Astrocyte (in vitro differentiated cells and primary cell): ENCODE results near the gene FAM222B. TPM values are rescaled to one million over a fixed set of nuclear protein-coding genes. Genes with fewer than 3 reads are reported as not detected.

Experiments used
- DNase-seq: peaks from one replicate; pipeline ENCODE4 v3.0.0-alpha.2; 2010; ENCODE audit warnings: low read depth
- FAIRE-seq: peaks from 2 replicates; lab custom pipeline; 2011; peaks lifted over from hg19 to GRCh38; lab: Jason Lieb, UNC
- H2AFZ ChIP-seq: 2 replicates; pipeline ENCODE4 v1.6.0; 2012; ENCODE audit warnings: low read depth, low read length, inconsistent platforms
- H3K27ac ChIP-seq: 2 replicates; pipeline ENCODE4 v1.5.1; 2011; ENCODE audit warnings: low read depth, low read length, inconsistent platforms
- H3K27me3 ChIP-seq: 2 replicates; pipeline ENCODE4 v1.6.0; 2011; ENCODE audit warnings: low read length, inconsistent platforms; ENCODE audit not compliant: insufficient read depth
- H3K36me3 ChIP-seq: 2 replicates; pipeline ENCODE4 v1.5.1; 2011; ENCODE audit warnings: low read length, inconsistent platforms; ENCODE audit not compliant: insufficient read depth
- H3K4me1 ChIP-seq: 2 replicates; pipeline ENCODE4 v1.5.1; 2011; ENCODE audit warnings: low read length, inconsistent platforms; ENCODE audit not compliant: insufficient read depth
- H3K4me2 ChIP-seq: 2 replicates; pipeline ENCODE4 v1.6.0; 2012; ENCODE audit warnings: low read length, inconsistent platforms
- H3K4me3 ChIP-seq: 2 replicates; pipeline ENCODE4 v1.5.1; 2011; ENCODE audit warnings: low read depth, mild to moderate bottlenecking, low read length, inconsistent platforms; ENCODE audit not compliant: insufficient read depth
- H3K79me2 ChIP-seq: 2 replicates; pipeline ENCODE4 v1.6.0; 2012; ENCODE audit warnings: mild to moderate bottlenecking, low read length, inconsistent platforms; ENCODE audit not compliant: insufficient read depth
- H3K9ac ChIP-seq: 2 replicates; pipeline ENCODE4 v1.6.0; 2012; ENCODE audit warnings: mild to moderate bottlenecking, low read length, inconsistent platforms
- H3K9me3 ChIP-seq: 2 replicates; pipeline ENCODE4 v1.5.1; 2012; ENCODE audit warnings: low read depth, mild to moderate bottlenecking, low read length, inconsistent platforms; ENCODE audit not compliant: insufficient read depth
- H4K20me1 ChIP-seq: 2 replicates; pipeline ENCODE4 v1.6.0; 2012; ENCODE audit warnings: low read length, inconsistent platforms; ENCODE audit not compliant: insufficient read depth
- H3K27ac Mint-ChIP-seq: one replicate; pipeline ENCODE4 v1.8.0; 2021; ENCODE audit warnings: mild to moderate bottlenecking, mixed read lengths; ENCODE audit not compliant: unreplicated experiment
- H3K27me3 Mint-ChIP-seq: one replicate; pipeline ENCODE4 v1.8.0; 2021; ENCODE audit warnings: low read depth, mixed read lengths; ENCODE audit not compliant: unreplicated experiment
- H3K36me3 Mint-ChIP-seq: one replicate; pipeline ENCODE4 v1.8.0; 2021; ENCODE audit warnings: low read depth, mixed read lengths; ENCODE audit not compliant: unreplicated experiment
- H3K4me1 Mint-ChIP-seq: one replicate; pipeline ENCODE4 v1.8.0; 2021; ENCODE audit warnings: low read depth, mixed read lengths; ENCODE audit not compliant: unreplicated experiment
- H3K4me3 Mint-ChIP-seq: one replicate; pipeline ENCODE4 v1.8.0; 2021; ENCODE audit warnings: mild to moderate bottlenecking, moderate library complexity, mixed read lengths; ENCODE audit not compliant: unreplicated experiment
- H3K9me3 Mint-ChIP-seq: one replicate; pipeline ENCODE4 v1.8.0; 2021; ENCODE audit warnings: mild to moderate bottlenecking, mixed read lengths; ENCODE audit not compliant: unreplicated experiment
- EZH2 ChIP-seq: IDR thresholded peaks from 2 replicates; pipeline ENCODE4 v1.6.1; 2012; ENCODE audit warnings: mild to moderate bottlenecking, low read length, inconsistent platforms; ENCODE audit not compliant: insufficient read depth
- total RNA-seq: library from RNA; stranded (reverse); gene quantifications from 2 replicates; pipeline ENCODE4 v1.2.1, GENCODE V29; 2021
- TF ChIP-seq, protein P1 (sequence below): IDR thresholded peaks from 2 replicates; pipeline ENCODE4 v1.5.1; 2011; ENCODE audit warnings: low read depth, mild to moderate bottlenecking, inconsistent platforms, low read length, moderate library complexity; ENCODE audit not compliant: insufficient read depth

The FAM222B gene
- total RNA-seq, 1 donor from 2014 or later: 53.0 TPM

DNA sequence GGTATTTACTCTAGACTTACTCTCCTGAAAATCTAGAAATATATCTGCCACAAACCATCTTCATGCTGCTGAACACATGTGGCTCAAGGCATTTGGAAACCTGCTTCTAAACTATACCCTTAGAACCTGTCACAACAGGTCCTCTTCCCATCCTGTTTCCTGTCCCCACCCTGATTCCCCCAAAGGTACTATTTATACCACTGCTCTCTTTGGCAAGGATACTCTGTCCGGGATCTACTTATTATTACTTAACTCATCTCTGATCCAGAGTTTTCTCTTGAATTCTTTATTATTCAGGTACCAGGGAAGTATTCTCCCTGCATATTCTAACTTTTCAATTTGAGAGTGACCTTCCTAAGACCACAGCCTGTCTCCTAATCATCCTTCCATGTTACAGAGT is 65.4 kb downstream of the FAM222B start:
- peaks cover 15% of the 10 kb centered on the region for H3K4me1 Mint-ChIP-seq
- DNase-seq (no peak), FAIRE-seq (no peak)
- H3K36me3 Mint-ChIP-seq: peaks cover 3% of the 10 kb centered on the region
- H3K4me2 ChIP-seq: no peak overlapping the region
- TF ChIP-seq, protein P1, sequence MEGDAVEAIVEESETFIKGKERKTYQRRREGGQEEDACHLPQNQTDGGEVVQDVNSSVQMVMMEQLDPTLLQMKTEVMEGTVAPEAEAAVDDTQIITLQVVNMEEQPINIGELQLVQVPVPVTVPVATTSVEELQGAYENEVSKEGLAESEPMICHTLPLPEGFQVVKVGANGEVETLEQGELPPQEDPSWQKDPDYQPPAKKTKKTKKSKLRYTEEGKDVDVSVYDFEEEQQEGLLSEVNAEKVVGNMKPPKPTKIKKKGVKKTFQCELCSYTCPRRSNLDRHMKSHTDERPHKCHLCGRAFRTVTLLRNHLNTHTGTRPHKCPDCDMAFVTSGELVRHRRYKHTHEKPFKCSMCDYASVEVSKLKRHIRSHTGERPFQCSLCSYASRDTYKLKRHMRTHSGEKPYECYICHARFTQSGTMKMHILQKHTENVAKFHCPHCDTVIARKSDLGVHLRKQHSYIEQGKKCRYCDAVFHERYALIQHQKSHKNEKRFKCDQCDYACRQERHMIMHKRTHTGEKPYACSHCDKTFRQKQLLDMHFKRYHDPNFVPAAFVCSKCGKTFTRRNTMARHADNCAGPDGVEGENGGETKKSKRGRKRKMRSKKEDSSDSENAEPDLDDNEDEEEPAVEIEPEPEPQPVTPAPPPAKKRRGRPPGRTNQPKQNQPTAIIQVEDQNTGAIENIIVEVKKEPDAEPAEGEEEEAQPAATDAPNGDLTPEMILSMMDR: no peak
- no peak for TF ChIP-seq EZH2
- H3K27me3 Mint-ChIP-seq: no peaks in the 10 kb centered on the region
- H3K27me3 ChIP-seq: no peaks in the 10 kb centered on the region
- H2AFZ ChIP-seq: no peak overlapping the region
- H3K79me2 ChIP-seq: peaks cover 66% of the 10 kb centered on the region
- no peaks in the 10 kb centered on the region for H3K9me3 ChIP-seq
- peak overlapping the region; percentile 79 for H3K27ac Mint-ChIP-seq
- H3K9me3 Mint-ChIP-seq: no peaks in the 10 kb centered on the region
- no peak overlapping the region for H3K27ac ChIP-seq
- H3K36me3 ChIP-seq: peaks cover 2% of the 10 kb centered on the region
- no peak overlapping the region for H3K4me3 ChIP-seq
- no peak overlapping the region for H3K4me3 Mint-ChIP-seq
- no peak overlapping the region for H3K9ac ChIP-seq
- no peaks in the 10 kb centered on the region for H3K4me1 ChIP-seq
- peaks cover 69% of the 10 kb centered on the region for H4K20me1 ChIP-seq

GRCh38 chr17:28774206-28774605 is 68.4 kb downstream of the FAM222B start:
- Histone ChIP-seq H3K4me1 (no peaks in the 10 kb centered on the region), H3K27me3 (no peaks in the 10 kb centered on the region), H3K9me3 (no peaks in the 10 kb centered on the region), H3K4me3 (no peak overlapping the region), H3K9ac (no peak overlapping the region), H3K27ac (no peak overlapping the region), H3K4me2 (no peak overlapping the region), H3K36me3 (peaks cover 4% of the 10 kb centered on the region), H2AFZ (no peak overlapping the region), H3K79me2 (peaks cover 50% of the 10 kb centered on the region), H4K20me1 (peaks cover 62% of the 10 kb centered on the region)
- TF ChIP-seq, protein P1: no peak
- TF ChIP-seq EZH2: no peak
- Mint-ChIP-seq H3K4me1 (peaks cover 15% of the 10 kb centered on the region), H3K36me3 (no peaks in the 10 kb centered on the region), H3K9me3 (no peaks in the 10 kb centered on the region), H3K27ac (peak overlapping the region; percentile 94), H3K4me3 (peak overlapping the region; percentile 20), H3K27me3 (no peaks in the 10 kb centered on the region)
- FAIRE-seq: no peak
- DNase-seq: no peak

- H2AFZ ChIP-seq: no peak overlapping the region
- H3K4me1 Mint-ChIP-seq: peaks cover 15% of the 10 kb centered on the region
- peak overlapping the region; percentile 20 for H3K4me3 Mint-ChIP-seq
- H3K27me3 Mint-ChIP-seq: no peaks in the 10 kb centered on the region
- peak overlapping the region; percentile 94 for H3K27ac Mint-ChIP-seq
- H3K36me3 Mint-ChIP-seq: no peaks in the 10 kb centered on the region
- FAIRE-seq (no peak), DNase-seq (no peak)
- H3K4me2 ChIP-seq: no peak overlapping the region
- no peaks in the 10 kb centered on the region for H3K27me3 ChIP-seq
- peaks cover 48% of the 10 kb centered on the region for H3K79me2 ChIP-seq
- peaks cover 59% of the 10 kb centered on the region for H4K20me1 ChIP-seq
- H3K9ac ChIP-seq: no peak overlapping the region
- TF ChIP-seq EZH2: no peak
- TF ChIP-seq, protein P1: no peak
- no peaks in the 10 kb centered on the region for H3K9me3 ChIP-seq
- H3K27ac ChIP-seq: no peak overlapping the region
- H3K4me3 ChIP-seq: no peak overlapping the region
- H3K36me3 ChIP-seq: peaks cover 4% of the 10 kb centered on the region
- no peaks in the 10 kb centered on the region for H3K4me1 ChIP-seq
- H3K9me3 Mint-ChIP-seq: no peaks in the 10 kb centered on the region
Observed at GRCh38 chr17:28773736-28774135, 68.9 kb downstream of the FAM222B start.
